Measurements from ENCODE around the gene FKBP5. TPM values are rescaled to one million over a fixed set of nuclear protein-coding genes. Genes with fewer than 3 reads are reported as not detected.

The FKBP5 gene
- total and polyA plus RNA-seq, 12 donors, result 20.3 to 199 (median 48.6) TPM

DNA sequence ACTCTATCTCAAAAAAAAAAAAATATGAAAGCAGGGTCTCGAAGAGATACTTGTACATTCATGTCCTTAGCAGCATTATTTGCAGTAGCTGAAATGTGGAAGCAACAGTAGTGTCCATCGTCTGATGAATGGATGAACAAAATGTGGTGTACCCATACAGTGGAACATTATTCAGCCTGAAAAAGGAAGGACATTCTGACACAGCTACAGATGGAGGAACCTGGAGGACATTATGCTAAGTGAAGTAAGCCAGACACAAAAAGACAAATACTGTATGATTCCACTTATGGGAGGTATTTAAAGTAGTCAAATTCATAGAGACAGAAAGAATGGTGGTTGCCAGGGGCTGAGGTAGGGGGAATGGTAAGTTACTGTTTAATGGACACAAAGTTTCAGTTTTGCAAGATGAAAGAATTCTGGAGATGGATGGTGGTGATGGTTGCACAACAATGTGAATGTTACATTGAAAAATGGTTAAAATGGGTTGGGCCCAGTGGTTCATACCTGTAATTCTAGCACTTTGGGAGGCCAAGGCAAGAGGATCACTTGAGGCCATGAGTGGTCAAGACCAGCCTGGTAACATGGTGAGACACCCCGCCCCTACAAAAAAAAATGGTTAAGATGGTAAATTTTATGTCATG lies 164.2 kb downstream of the FKBP5 start:
- H3K4me1 ChIP-seq, result peaks cover 0 to 10% (median 0%) of the 10 kb centered on the region in 9 donors
- no peak for ATAC-seq
- no peak for TF ChIP-seq CTCF (IDR thresholded peaks at IDR 0.05)
- H3K27me3 ChIP-seq, result peaks cover 0 to 5% (median 0%) of the 10 kb centered on the region in 7 donors
- no peaks in the 10 kb centered on the region for H3K36me3 ChIP-seq
- intact Hi-C loops (cut with DNase I), result loop anchor here in 6 of 10 donors (5.0 to 10.0 kb wide), 7 partner anchors 50 to 570 kb away; partner anchors contain the start of gene ARMC12 (in 3 of the 6)
- no peak overlapping the region for H3K4me3 ChIP-seq
- no peak overlapping the region for H3K27ac ChIP-seq
- no peaks in the 10 kb centered on the region for H3K9me3 ChIP-seq
- DNase-seq, result no peak
- WGBS, 2 donors, result 92% methylated on average over 3 of the region's 3 CpGs

Small RNAs within 50 kb of the gene (microRNA-seq; reads per million reads assigned to microRNA genes)
- 1.8 to 2.0 reads per million in 2 donors for gene MIR5690

Other genes with a start within 250 kb of the FKBP5 start
- 1 to 10 TPM; 1.5 to 5.3 (median 3.0) TPM for gene FANCE, start 236.6 kb downstream of the FKBP5 start, total RNA-seq
- 1 to 10 TPM; 1.8 to 2.4 TPM for gene FANCE, start 236.6 kb downstream of the FKBP5 start, polyA plus RNA-seq
- 100 to 1,000 TPM; 476 to 650 (median 529) TPM for gene RPL10A, start 220.5 kb downstream of the FKBP5 start, total RNA-seq
- gene RPL10A, start 220.5 kb downstream of the FKBP5 start, polyA plus RNA-seq, result 1,000 to 10,000 TPM in 1 of 2 donors, 100 to 1,000 TPM in 1; 231 to 1,620 TPM
- gene TEAD3, start 191.8 kb downstream of the FKBP5 start, total RNA-seq, result 10 to 100 TPM; 27.9 to 54.4 (median 35.5) TPM
- gene TEAD3, start 191.8 kb downstream of the FKBP5 start, polyA plus RNA-seq, result 10 to 100 TPM; 28.3 to 29.1 TPM
- gene TULP1, start 176.0 kb downstream of the FKBP5 start, total RNA-seq, result not detected
- under 1 TPM; 0.03 to 0.15 TPM for gene TULP1, start 176.0 kb downstream of the FKBP5 start, polyA plus RNA-seq
- under 1 TPM in 4 of 10 donors, not detected in 6; 0.20 to 0.37 (median 0.24) TPM for gene ARMC12, start 48.1 kb upstream of the FKBP5 start, total RNA-seq
- gene ARMC12, start 48.1 kb upstream of the FKBP5 start, polyA plus RNA-seq, result under 1 TPM; 0.16 to 0.95 TPM
- gene CLPSL2, start 87.7 kb upstream of the FKBP5 start, total RNA-seq, result not detected
- not detected for gene CLPSL2, start 87.7 kb upstream of the FKBP5 start, polyA plus RNA-seq
- not detected for gene CLPSL1, start 92.1 kb upstream of the FKBP5 start, total RNA-seq
- gene CLPSL1, start 92.1 kb upstream of the FKBP5 start, polyA plus RNA-seq, result not detected
- 1 to 10 TPM in 7 of 10 donors, not detected in 3; 1.9 to 4.2 (median 3.3) TPM for gene CLPS, start 108.4 kb upstream of the FKBP5 start, total RNA-seq
- under 1 TPM in 1 of 2 donors, not detected in 1; 0.81 TPM for gene CLPS, start 108.4 kb upstream of the FKBP5 start, polyA plus RNA-seq
- gene LHFPL5, start 116.4 kb upstream of the FKBP5 start, total RNA-seq, result not detected
- gene LHFPL5, start 116.4 kb upstream of the FKBP5 start, polyA plus RNA-seq, result not detected
- 10 to 100 TPM; 13.8 to 25.6 (median 17.8) TPM for gene SRPK1, start 232.2 kb upstream of the FKBP5 start, total RNA-seq
- 1 to 10 TPM; 6.0 to 6.6 TPM for gene SRPK1, start 232.2 kb upstream of the FKBP5 start, polyA plus RNA-seq

Data from heart right ventricle (tissue), 16 donors.